ENCODE measurements around the gene RAB36. TPM values are rescaled to one million over a fixed set of nuclear protein-coding genes. Genes with fewer than 3 reads are reported as not detected.

The RAB36 gene
- total and polyA plus RNA-seq, 9 of the 15 experiments (the other 6 are each of a cell fraction or from before 2014, with no cell fraction given) = 0.04 to 0.50 (median 0.08) TPM; not detected in 3

DNA sequence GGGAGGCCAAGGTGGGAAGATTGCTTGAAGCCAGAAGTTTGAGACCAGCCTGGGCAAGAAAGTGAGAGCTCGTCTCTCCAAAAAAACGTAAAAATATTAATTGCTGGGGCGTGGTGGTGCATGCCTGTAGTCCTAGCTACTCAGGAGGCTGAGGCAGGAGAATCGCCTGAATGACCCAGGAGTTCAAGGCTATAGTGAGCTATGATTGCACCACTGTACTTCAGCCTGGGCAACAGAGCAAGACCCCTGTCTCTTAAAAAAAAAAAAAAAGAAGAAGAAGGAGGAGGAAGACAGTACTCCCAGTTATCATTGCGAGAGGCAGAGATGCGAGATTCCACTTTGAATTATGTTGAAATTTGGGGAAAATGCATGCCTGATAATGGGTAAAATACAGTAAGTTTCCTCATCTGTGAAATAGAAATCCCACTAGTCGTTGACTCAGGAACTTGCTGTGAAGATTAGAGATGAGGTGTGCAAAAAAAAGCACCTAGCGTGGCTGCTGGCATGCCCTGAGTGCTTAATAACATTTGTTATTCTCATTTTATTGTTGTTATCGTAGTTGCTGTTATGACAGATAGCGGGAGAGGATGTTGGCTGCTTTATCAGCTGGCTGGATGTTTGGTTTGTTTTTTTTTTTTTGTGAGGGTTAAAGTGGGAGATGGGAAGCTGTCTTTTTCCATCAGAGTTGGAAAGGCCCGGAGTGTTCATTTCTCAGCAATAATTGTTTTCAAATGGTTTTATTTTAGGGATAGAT lies 68.5 kb downstream of the RAB36 start:
- peak overlapping the region in 1 of 2 experiments; percentile 57; a peak in 2 of 4 replicates for H3K9ac ChIP-seq (ENCODE audit: insufficient read depth in 1 of 2, low read depth in 2 of 2, low read length in 2 of 2)
- H3K4me2 ChIP-seq (ENCODE audit: insufficient read depth, low read length) = no peak overlapping the region; the same call in 1 of the 2 replicates
- peaks cover 32 to 35% of the 10 kb centered on the region in 2 experiments for H3K4me1 ChIP-seq (replicated peaks in 1 of 2; ENCODE audit: control insufficient read depth in 2 of 2, insufficient read depth in 2 of 2, low read length in 2 of 2)
- DNase-seq (ENCODE audit: extremely low read depth in 1 of 4, low spot score in 3 of 4) = peak in 3 of 4 experiments; percentile 53 to 55 (median 54)
- H3K36me3 ChIP-seq (ENCODE audit: control insufficient read depth, insufficient read depth, low read length) = peaks cover 13% of the 10 kb centered on the region; the same call in 2 of the 3 replicates
- in situ Hi-C loops (cut with MboI) = no loop called here
- ChIA-PET POLR2A (interaction anchor here (0.7 to 86.5 kb wide), 9 partner anchors 13 to 736 kb away, joined by 3 to 3476 read pairs (median 4); partner anchors contain the start of genes BCR and RAB36), CTCF (ENCODE audit: low intra/inter-chr PET ratio) (interaction anchor here (0.6 kb wide), 1 partner anchor 1103 kb away, joined by 3 read pairs; no protein-coding TSS in a partner anchor)
- H3K27ac ChIP-seq (ENCODE audit: extremely low read depth, low read depth, low read length) = no peak overlapping the region
- no peak for FAIRE-seq
- peaks cover 88% of the 10 kb centered on the region for H3K79me2 ChIP-seq (ENCODE audit: control insufficient read depth, insufficient read depth, low read length)
- WGBS (ENCODE audit: insufficient coverage, low coverage, missing lambda C conversion rate) = 54% methylated on average over 11 of the region's 11 CpGs
- H2AFZ ChIP-seq (ENCODE audit: low read depth, low read length) = no peak overlapping the region
- intact Hi-C loops (cut with micrococcal nuclease) = no loop called here
- no peak for ATAC-seq
- BruUV-seq (replicated peaks) = no TSS peak
- H3K9me1 ChIP-seq (ENCODE audit: control insufficient read depth, insufficient read depth, low read length) = peaks cover 40% of the 10 kb centered on the region
- H3K9me3 ChIP-seq (replicated peaks; ENCODE audit: control insufficient read depth, insufficient read depth, low read depth, low read length) = no peaks in the 10 kb centered on the region
- H3K4me3 ChIP-seq = no peak overlapping the region
- H3K27me3 ChIP-seq (ENCODE audit: control insufficient read depth in 2 of 2, insufficient read depth in 2 of 2, low read length in 2 of 2) = no peaks in the 10 kb centered on the region
- TF ChIP-seq, protein P1, sequence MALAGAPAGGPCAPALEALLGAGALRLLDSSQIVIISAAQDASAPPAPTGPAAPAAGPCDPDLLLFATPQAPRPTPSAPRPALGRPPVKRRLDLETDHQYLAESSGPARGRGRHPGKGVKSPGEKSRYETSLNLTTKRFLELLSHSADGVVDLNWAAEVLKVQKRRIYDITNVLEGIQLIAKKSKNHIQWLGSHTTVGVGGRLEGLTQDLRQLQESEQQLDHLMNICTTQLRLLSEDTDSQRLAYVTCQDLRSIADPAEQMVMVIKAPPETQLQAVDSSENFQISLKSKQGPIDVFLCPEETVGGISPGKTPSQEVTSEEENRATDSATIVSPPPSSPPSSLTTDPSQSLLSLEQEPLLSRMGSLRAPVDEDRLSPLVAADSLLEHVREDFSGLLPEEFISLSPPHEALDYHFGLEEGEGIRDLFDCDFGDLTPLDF (CRISPR knock-in tag; IDR thresholded peaks at IDR 0.05) = 0 out of 2 replicates have a peak, but pooled peaks have one; percentile 13
- TF ChIP-seq, protein P2, sequence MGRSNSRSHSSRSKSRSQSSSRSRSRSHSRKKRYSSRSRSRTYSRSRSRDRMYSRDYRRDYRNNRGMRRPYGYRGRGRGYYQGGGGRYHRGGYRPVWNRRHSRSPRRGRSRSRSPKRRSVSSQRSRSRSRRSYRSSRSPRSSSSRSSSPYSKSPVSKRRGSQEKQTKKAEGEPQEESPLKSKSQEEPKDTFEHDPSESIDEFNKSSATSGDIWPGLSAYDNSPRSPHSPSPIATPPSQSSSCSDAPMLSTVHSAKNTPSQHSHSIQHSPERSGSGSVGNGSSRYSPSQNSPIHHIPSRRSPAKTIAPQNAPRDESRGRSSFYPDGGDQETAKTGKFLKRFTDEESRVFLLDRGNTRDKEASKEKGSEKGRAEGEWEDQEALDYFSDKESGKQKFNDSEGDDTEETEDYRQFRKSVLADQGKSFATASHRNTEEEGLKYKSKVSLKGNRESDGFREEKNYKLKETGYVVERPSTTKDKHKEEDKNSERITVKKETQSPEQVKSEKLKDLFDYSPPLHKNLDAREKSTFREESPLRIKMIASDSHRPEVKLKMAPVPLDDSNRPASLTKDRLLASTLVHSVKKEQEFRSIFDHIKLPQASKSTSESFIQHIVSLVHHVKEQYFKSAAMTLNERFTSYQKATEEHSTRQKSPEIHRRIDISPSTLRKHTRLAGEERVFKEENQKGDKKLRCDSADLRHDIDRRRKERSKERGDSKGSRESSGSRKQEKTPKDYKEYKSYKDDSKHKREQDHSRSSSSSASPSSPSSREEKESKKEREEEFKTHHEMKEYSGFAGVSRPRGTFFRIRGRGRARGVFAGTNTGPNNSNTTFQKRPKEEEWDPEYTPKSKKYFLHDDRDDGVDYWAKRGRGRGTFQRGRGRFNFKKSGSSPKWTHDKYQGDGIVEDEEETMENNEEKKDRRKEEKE (IDR thresholded peaks at IDR 0.05; ENCODE audit: borderline replicate concordance in 1 of 2, control insufficient read depth in 1 of 2, low read depth in 2 of 2, low read length in 1 of 2) = no peak
- peaks cover 80% of the 10 kb centered on the region for H4K20me1 ChIP-seq (replicated peaks; ENCODE audit: control insufficient read depth, insufficient read depth, low read length)

Small RNA genes lying within 50 kb of the gene (small RNA-seq; reads per million reads assigned to genes)
- gene BCRP8 (not detected), gene RF00017 (not detected), gene RF00066 (not detected)

Other genes starting within 250 kb of the RAB36 start
- 0.14 and 0.24 TPM in 2 replicates for gene GNAZ, start 75.0 kb upstream of the RAB36 start, total RNA-seq (2014; rRNA removed)
- gene GNAZ, start 75.0 kb upstream of the RAB36 start, total RNA-seq (2014; rRNA removed; fragmentation: Illumina TruSeq; extraction: Trizol) = 0.04 and 0.10 TPM in 2 replicates
- 0.04 and 0.11 TPM in 2 replicates for gene GNAZ, start 75.0 kb upstream of the RAB36 start, total RNA-seq (2015; rRNA removed; fragmentation: Illumina TruSeq; extraction: Trizol)
- 0.22 and 0.74 TPM in 2 replicates for gene GNAZ, start 75.0 kb upstream of the RAB36 start, total RNA-seq (2021)
- gene GNAZ, start 75.0 kb upstream of the RAB36 start, polyA plus RNA-seq (2011; rRNA removed) = 0.13 and 0.22 TPM in 2 replicates
- gene GNAZ, start 75.0 kb upstream of the RAB36 start, polyA plus RNA-seq (2014; fragmentation: Illumina TruSeq; extraction: Trizol) = 0.12 and 0.13 TPM in 2 replicates
- not detected for gene GNAZ, start 75.0 kb upstream of the RAB36 start, polyA plus RNA-seq (2014; fragmentation: Nextera tagmentation; extraction: Ambion mirVana)
- gene GNAZ, start 75.0 kb upstream of the RAB36 start, polyA plus RNA-seq (2014; rRNA removed) = 0.18 TPM in 1 of 2 replicates, not detected in the other
- not detected in 2 replicates for gene RSPH14, start 3.5 kb upstream of the RAB36 start, total RNA-seq (2014; rRNA removed)
- not detected in 2 replicates for gene RSPH14, start 3.5 kb upstream of the RAB36 start, total RNA-seq (2014; rRNA removed; fragmentation: Illumina TruSeq; extraction: Trizol)
- not detected in 2 replicates for gene RSPH14, start 3.5 kb upstream of the RAB36 start, total RNA-seq (2015; rRNA removed; fragmentation: Illumina TruSeq; extraction: Trizol)
- not detected in 2 replicates for gene RSPH14, start 3.5 kb upstream of the RAB36 start, total RNA-seq (2021)
- gene RSPH14, start 3.5 kb upstream of the RAB36 start, polyA plus RNA-seq (2011; rRNA removed) = 0.24 TPM in 1 of 2 replicates, not detected in the other
- not detected in 2 replicates for gene RSPH14, start 3.5 kb upstream of the RAB36 start, polyA plus RNA-seq (2014; fragmentation: Illumina TruSeq; extraction: Trizol)
- gene RSPH14, start 3.5 kb upstream of the RAB36 start, polyA plus RNA-seq (2014; fragmentation: Nextera tagmentation; extraction: Ambion mirVana) = under 1 TPM in 1 of 2 experiments, not detected in 1; 0.35 TPM
- gene RSPH14, start 3.5 kb upstream of the RAB36 start, polyA plus RNA-seq (2014; rRNA removed) = not detected in 2 replicates
- gene BCR, start 35.0 kb downstream of the RAB36 start, total RNA-seq (2014; rRNA removed) = 81.7 and 100 TPM in 2 replicates
- 27.5 and 45.6 TPM in 2 replicates for gene BCR, start 35.0 kb downstream of the RAB36 start, total RNA-seq (2014; rRNA removed; fragmentation: Illumina TruSeq; extraction: Trizol)
- gene BCR, start 35.0 kb downstream of the RAB36 start, total RNA-seq (2015; rRNA removed; fragmentation: Illumina TruSeq; extraction: Trizol) = 65.7 and 68.4 TPM in 2 replicates
- 144 and 150 TPM in 2 replicates for gene BCR, start 35.0 kb downstream of the RAB36 start, total RNA-seq (2021)
- gene BCR, start 35.0 kb downstream of the RAB36 start, polyA plus RNA-seq (2011; rRNA removed) = 20.9 and 36.8 TPM in 2 replicates
- 45.8 and 60.4 TPM in 2 replicates for gene BCR, start 35.0 kb downstream of the RAB36 start, polyA plus RNA-seq (2014; fragmentation: Illumina TruSeq; extraction: Trizol)
- under 1 TPM; 0.41 to 0.70 TPM for gene BCR, start 35.0 kb downstream of the RAB36 start, polyA plus RNA-seq (2014; fragmentation: Nextera tagmentation; extraction: Ambion mirVana)
- gene BCR, start 35.0 kb downstream of the RAB36 start, polyA plus RNA-seq (2014; rRNA removed) = 34.9 and 36.1 TPM in 2 replicates

All from K562 (cell line).